Activated CD8-positive, alpha-beta memory T cell treated with anti-CD3 and anti-CD28 coated beads, Interleukin-2, amount 50 U/mL, for 1 hour (primary cell): ENCODE measurements around the gene QPCTL.

Source experiments
- DNase-seq: peaks from one replicate; pipeline ENCODE4 v3.0.0-alpha.2; 2020; ENCODE audit errors: extremely low read depth

QPCTL gene

DNA sequence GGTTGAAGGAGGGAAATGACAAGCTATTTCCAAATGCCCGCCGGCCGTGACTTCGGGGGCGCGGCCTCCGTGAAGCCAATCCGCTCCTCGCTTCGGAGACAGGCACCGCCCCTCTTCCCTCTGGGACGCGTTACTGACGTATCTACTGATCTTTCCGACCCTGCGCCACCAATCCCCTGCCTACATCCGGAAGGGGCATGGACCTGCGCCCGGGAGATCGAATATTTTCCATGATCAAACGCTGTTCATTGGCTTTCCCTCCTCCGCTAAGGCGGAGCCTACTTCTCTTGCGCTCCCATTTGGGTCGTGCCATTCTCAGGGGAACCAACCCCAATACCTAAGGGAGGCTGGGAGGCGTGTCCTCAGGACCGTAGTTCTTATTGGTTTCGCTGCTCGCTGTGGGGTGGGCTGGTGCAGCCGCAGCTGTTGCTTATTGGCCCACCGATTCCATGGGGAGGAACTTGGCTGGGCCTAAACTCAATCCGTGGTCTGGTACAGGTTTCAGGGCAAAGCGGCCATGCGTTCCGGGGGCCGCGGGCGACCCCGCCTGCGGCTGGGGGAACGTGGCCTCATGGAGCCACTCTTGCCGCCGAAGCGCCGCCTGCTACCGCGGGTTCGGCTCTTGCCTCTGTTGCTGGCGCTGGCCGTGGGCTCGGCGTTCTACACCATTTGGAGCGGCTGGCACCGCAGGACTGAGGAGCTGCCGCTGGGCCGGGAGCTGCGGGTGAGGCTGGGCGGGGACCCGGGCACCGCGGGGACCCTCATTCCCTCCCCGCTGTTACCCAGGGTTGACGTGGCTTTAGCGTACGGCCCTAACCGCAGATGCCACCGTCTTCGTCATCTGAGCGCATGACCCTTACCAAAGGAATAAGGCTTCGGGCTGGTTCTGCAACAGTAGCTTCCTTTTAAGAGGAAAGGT is at the start of gene QPCTL:
QPCTL (plus strand) TSS at position 480 of the 919 bp plus-strand sequence; CDS start at position 518, 38 bp downstream.
- peak; percentile 99 for DNase-seq

DNA sequence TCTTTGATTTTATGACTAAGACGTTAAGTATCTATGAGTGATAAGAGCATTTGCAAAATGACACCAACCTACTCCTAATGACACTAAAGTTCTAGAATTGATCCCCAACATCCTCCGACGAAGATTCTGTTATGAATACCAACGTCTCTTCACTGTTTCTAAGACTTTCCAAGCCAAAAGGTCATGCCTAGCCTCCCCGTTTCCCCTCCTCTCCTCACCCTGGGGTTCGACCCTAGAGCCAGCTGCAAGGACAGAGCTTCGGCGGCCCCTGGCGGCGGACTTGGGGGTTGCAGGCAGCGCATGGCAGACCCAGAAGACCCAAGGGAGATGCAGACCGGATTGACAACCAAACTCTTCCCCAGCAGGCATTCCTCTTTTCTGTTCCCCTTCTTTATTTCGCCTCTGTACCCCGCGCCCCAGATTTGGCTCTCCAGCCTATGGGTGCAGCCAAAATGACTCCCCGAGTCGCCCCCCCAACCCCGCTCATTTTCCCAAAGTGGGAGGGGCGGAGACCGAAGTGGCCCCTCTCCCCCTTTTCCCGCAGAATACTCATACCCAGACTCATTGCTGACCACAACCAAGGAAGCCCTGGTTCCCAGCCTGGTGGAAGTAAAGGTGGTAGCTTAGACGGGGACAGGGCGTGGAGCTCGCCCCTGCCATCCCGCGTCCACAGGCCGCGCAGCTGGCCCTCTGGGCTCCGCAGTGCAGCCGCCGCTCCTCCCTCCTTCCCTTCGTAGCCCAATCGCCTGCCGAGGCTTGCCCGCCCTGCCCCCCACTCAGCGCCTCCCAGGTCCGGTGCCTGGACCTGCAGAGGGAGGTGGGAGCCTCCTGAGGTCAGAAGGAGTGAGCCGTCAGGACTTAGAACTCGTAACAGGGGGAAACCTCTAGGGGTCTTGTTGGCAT is 49.2 kb upstream of the QPCTL start:
- peak; percentile 67 for DNase-seq

DNA sequence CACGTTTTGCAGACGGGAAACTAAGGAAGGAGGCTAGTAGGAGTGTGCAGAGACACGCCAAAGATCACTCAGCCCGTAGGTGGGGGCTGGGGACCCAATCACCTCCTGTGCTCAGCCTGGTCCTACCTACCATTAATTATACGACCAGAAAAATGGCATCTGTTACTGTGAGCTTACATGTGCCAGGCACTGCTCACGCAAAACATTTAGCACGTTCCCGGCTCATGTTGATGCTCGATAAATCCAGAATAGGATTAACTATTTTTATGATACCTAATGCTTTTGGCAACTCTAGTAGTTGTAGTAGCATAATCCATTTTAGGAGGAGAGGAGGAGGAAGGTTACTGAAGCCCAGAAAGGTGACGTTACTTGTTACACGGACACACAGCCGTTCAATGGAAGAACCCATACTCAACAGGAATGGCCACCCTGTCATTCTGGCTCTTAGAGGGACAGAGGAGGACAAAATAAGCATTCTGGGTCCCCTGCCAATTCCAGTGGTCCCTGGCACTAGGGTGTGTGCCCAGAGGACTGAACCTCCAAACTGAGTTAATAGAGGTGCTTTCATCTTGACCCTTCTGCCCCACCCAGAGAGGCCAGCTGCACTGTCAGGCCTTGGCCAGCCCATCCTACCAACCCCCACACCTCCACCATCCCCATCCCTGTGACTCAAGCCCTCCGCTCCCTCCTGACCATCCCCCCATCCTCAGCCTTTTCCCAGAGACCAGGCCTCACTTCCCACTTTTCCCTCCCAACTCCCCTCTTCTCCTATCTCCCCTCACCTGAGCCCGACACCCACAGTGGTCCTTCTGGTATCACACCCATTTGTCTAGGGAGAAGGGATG is 48.3 kb upstream of the QPCTL start:
- DNase-seq = no peak

DNA sequence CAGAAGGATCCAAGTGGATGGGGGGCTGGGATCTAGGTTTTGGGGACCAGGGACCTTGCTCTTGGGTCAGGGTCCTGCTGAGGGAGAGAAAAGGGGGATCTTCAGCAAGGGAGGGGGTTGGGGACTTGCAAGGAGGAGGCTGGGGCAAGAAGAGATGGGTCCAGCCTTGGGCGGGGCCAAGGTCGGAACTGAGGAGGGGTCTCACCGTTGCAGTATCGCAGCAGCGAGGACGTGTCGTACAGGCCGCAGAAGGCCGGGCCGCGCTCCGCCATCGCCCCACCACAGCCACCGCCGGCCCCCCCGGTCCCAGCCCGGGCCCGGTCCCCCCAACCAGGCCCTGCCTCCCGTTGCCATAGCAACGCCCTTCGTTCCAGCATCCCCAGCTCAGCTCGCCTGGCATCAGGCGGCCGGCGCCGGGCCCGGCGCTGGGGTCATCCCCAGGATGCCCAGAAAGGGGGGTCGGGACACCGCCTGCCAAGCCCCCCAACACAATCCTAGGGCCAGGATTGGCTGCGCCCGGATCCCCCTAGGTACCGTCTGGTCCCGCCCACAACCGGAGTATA is 47.3 kb upstream of the QPCTL start:
- no peak for DNase-seq

DNA sequence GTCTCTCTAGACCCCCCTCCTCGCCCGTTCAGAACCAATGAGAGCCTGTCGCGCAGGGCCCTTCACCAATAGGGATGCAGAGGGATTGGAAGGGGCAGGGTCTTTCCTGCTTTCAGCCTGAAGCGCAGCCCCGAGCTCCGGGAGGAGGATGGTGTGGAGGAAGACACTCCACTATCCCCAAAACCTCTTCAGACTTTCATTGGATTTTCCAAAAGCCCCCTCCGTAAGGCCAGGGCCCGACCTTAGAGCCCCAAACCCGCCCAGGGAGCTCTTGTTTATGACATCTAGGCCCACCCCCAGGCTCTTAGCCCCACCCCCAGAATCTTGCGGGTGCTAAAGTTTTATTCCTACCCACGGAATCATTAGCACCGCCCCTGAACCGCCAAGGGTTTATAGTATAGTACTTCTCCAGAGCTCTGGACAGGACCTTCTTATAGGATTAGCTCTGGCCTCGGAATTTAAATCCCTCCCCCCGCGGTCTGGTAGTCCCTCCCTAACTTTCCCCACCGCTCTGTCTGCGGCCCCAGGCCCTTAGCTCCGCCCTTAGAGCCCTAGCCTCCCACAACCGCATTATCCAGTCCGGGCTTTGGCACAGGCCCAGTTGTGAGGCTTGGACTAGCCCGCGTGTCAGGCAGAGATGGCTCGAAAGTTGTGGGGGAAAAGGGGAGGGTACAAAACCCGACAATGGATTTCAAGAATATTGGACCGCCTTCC is 46.7 kb upstream of the QPCTL start:
- DNase-seq = no peak

DNA sequence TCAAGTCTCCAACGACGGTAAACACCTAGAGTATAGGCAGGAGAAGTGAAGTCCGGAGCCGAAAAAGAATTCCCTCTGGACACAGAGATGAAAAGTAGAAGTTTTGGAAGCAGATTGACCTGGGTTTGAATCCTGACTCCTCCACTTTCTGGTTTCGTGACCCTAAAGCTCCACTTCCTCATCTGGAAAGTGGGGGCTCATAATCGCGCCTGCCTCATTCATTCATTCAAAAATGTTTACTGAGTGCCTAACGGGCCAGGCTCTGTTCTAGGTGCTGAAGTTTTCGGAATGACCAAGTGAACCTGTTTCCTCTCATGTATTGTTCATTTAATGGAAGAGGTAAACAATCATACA is 46.1 kb upstream of the QPCTL start:
- no peak for DNase-seq

DNA sequence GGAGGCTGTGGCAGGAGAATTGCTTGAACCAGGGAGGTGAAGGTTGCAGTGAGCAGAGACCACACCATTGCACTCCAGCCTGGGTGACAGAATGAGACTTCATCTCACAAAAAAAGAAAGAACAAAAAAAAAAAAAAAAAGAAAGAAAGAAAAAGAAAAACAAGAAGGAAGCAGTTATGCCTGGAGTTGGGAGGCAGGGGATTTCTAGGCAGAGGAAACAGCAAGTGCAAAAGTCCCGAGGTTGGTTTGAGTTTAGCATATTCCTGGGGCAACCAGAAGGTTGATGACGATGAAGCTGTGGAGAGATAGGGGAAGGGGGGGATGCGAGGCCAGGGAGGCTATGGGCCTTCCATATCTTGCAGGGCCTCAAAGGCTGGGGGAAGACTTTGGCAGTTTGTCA is 41.7 kb upstream of the QPCTL start:
- no peak for DNase-seq

DNA sequence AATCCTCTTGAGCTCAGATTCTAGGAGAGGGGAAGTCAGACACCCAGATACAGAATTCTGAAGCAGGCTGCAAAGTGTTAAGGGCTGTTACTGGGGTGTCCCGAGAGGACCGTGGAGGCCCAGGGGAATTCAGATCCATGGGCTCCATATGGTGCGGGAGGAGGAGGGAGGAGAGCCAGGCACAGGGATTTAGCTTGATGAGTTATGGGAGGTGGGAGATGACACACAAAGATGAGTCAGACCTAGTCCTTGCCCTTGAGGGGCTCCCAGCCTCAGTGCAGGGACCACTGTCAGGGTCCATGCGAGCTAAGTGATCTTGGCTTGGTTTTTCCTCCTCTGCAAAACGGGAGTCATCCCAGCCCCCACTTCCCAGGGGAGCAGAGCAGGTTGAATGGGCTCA is 38.8 kb upstream of the QPCTL start:
- no peak for DNase-seq

DNA sequence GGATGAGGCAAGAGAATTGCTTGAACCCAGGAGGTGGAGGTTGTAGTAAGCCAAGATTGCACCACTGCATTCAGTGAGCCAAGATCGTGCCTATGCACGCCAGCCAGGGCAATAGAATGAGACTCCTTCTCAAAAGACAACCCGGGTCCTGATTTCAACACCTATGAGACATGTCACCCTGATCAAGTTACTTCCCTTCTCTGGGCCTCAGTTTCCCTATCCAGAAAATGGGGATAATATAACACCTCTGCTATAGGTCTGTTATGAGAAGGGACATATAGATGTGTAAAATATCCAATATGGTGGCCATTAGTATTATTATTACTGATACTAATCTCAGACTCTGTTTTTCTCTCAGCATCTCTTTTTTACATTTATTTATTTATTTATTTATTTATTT is 37.4 kb upstream of the QPCTL start:
- no peak for DNase-seq

DNA sequence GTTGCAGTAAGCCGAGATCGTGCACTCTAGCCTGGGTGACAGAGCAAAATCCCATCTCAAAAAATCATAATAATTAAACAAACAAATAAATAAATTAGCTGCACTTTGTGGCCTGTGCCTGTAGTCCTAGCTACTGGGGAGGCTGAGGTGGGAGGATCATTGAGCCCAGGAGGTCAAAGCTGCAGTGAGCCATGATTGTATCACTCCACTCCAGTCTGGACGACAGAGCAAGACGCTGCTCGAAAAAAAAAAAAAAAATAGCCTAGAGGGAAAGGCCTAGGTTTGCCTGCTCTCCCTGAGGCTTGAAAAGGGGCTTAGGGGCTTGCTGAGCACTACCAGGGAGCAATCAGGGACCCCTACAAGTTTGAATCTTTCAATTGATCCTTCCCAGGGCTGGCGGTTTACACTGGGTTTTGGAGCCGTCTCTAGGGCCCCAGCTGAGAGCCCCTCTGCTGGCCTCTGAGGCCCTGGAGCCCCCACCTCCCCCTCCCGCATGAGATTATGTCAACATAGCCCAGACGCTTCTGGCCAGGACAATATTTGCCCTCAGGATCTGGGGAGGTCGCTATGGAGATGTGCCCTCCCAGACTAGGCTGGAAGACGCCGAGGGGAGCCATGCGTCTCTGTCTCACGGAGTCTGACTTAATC is 34.8 kb upstream of the QPCTL start:
- no peak for DNase-seq

DNA sequence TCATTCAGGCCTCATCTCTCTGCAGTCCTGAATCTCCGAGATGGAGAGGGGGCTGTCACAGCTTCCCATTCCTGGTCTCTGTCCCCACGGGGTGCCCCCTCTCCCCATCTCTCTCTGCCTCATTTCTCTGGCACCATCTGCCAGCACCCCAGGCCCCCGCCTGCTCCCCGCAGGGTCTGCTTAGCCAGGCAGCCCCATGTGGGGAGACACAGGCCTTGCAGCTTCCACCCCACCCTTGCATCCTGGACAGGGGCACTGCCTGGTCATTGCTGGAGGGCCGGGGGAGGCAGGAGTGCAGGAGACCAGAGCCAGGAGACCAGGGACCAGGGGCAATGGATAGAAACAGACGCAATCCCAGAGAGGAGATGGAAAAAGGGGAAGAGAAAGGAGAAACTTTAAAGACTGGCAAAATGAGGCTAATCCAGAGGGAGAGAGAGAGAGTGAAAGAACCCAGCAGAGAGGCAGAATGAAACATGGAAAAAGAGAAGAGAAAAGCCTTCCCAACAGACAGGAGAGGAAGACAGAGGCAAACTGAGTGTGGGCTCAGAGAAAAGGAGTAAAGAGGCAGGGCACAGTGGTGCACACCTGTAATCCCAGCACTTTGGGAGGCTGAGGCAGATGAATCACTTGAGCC is 33.3 kb upstream of the QPCTL start:
- DNase-seq = no peak

DNA sequence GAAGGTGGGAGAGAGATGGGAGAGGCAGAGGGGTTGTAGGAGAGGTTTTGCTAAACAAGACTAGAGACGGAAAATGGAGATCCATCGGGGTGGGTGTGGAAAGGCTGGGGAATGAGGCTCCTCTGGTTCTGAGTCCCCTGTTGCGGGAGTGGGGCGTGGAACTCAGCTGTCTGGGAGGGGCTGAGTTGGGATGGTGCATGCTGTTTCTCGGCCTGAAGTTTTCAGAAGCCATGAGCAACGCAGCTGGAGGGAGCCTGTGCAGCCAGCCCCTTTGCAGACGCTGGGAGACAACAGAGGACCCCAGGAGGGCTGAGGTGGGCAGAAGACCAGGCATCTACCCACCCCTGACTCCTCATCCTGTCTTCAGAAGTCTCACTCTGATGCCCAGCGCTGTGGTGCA is 31.8 kb upstream of the QPCTL start:
- DNase-seq = no peak

DNA sequence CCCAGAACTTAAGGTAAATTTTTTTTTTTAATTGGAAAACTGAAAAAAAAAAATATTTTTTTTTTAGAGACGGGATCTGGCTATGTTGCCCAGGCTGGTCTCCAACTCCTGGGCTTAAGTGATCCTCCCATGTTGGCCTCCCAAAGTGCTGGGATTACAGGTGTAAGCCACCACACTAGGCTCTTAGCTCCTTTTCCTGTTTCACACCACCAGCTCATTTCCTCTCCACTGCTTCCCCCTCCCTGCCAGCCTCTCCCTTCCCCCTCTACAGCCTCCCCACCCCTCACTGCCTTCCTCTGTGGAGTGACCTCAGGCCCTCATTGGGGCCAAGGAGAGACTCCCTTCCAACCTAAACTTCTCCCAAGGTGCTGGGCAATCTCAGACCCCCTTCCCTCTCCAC is 28.7 kb upstream of the QPCTL start:
- no peak for DNase-seq

DNA sequence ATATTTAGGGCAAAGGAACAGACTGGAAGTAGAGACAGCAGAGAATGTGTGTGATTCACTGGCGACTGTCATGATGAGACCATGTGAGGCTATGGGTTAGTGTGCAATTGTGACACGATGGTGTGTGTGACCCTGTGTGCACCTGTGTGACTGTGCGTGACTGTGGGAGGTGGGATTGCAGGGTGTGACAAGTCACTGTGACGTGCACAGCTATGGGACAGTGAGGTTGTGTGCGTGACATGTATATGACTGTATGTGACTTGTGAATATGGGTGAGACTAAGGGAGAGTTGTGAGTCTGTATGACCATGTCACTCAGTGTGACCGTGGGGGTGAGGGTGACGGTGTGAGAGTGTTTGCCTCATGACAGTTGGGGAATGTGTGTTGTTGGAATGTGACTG is 27.9 kb upstream of the QPCTL start:
- no peak for DNase-seq

DNA sequence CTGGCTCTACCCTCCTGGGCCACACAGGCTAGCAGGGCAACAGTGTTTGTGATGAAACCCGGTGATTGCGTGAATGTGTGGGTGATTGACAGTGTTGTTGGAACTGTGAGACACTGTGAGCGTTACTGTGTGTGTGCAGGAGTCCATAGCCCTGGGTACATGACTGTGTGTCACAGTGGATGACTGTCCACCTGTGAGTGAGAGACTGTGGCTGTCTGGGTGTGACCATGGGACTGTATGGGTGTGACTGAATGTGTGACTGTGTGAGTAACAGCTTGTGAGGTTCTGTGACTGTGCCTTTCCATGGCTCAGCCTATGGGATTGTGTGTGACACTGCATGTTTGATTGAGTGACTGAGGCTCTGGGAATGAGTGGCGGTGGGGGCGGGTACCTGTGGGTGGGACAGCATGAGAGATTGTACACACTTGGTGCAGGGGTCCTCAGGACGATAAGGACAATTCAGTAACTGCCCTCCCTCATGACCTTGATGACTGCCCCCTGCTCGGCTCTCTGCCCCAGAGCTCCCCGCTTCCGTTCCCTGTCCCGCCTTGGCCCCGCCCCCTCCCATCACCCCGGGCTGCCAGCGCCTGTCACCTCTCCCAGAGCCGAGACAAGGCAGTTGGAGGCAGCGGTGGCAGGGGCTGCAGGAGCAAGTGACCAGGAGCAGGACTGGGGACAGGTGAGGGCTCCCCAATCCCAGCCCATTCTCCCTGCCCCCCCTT is 24.7 kb upstream of the QPCTL start, which contains the start of gene GIPR:
GIPR (plus strand) TSS at position 602 of the 722 bp plus-strand sequence. CDS start 1,300 bp downstream, outside the sequence.
- DNase-seq = no peak

DNA sequence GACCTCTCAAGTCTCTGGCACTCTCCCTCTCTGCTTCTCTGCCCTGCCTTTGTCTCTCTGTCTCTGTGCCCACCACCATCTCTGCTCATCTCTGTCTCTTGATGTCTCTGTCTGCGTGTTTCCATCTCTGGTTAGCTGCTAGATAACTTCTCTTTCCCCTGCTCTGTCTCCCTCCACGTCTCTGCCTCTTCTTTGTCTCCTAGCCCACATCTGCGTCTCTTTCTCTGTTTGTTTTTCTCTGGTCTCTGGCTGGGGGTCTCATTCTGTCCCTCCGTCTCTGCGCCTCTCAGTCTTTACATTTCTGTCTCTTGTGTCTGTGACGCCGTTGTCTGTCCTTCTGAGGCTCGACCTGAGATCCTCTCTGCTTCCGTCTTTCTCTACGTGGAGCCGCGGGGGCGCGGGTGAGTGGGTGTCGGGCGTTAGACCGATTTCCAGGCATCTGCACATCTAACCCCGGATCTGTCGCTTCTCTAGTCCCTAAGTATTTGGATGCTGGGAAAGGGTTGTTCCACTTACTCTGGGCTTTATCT is 24.1 kb upstream of the QPCTL start:
- DNase-seq = no peak

DNA sequence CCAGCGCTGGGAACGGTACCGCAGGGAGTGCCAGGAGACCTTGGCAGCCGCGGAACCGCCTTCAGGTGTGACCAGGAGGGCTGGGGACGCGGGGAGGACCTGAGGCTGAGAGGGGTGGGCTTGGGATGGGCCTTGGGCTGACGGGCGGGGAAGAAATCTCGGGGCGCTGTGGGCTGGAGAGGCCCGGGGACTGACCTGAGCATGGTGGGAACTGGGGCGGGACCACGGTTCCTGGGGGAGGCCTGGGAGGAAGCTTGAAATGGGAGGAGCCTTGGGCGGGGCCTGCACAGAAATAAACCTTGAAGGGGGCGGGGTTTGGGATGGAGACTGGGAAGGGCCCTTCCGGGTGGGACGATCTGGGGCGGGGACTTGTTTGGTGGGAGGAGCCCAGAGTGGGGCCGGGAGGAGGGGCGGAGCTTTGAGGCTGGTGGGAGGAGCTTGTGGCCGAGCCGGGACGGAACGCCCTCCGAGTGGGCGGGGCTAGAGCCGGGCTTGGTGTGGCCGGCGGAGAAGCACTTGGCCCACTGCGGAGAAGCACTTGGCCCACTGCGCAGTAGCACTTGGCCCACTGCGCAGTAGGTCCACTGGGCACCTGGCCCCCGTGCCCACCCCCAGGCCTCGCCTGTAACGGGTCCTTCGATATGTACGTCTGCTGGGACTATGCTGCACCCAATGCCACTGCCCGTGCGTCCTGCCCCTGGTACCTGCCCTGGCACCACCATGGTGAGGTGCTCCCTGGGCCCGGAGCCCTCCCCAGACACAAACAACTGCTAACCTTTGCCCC is 21.6 kb upstream of the QPCTL start:
- no peak for DNase-seq

DNA sequence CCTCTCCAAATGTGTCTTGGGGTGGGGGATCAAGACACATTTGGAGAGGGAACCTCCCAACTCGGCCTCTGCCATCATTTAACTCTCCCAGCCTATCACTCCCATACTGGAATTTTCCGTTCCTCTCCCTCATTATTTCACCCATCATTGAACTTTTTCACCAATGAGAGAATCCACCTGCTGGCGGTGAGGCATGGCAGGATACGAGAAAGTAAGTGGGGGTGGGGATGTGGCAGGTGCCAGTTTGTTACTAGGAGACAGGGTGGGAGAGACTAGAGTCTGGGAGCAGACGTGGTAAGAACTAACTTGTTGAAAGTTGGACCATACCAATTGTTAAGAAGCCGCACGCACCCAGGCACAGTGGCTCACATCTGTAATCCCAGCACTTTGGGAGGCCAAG is 17.5 kb upstream of the QPCTL start:
- DNase-seq = no peak
